Activated T-cell treated with anti-CD3 and anti-CD28 coated beads, Interleukin-2, amount 50 U/mL, for 1 hour (primary cell): ENCODE results near the gene ZNF337.
"Not testable (repeated sequence)": the region's sequence is repeated elsewhere in the genome, so short reads cannot be mapped to it uniquely, and the experiment has no call there.

Experiments
- DNase-seq: peaks from one replicate; pipeline ENCODE4 v3.0.0-alpha.2; 2020

The ZNF337 gene

DNA sequence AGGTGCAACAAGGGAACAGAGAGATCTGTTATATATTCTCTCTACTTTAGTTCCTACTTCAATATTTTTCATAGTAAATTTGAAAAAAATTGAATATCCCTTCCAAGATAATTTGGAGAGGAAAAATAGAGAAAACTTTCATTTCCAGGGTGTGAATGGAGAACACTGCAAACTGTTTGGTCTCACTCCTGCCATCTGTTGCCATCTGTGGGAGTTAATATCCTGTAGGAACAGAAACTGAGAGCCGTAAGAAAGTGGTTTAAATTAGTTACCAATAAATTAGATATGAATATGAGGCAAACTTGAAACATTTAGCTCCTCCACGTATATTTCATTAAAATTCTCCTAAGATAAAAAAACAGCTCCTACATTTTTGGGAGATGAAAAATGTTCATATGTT is 4.2 kb downstream of the ZNF337 start:
- DNase-seq: no peak

DNA sequence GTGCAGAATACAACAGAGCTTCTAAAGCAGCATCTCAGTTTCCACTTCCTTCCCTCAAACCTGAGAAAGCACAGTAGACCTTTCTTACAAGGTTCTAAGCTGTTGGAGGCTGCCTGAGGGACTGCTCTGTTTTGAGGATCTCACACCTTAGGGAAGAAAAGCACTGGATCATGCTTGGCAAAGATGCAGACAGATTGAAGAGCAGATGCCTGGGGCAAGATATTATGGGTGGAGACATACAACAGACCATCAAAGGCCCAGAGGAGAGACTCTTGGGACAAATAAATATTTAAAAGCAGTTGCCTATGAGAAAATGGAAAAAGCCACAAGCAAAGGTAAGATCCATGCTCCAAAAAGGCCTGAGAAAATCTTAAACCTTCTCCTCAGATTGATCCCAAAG is 6.2 kb downstream of the ZNF337 start:
- no peak for DNase-seq

DNA sequence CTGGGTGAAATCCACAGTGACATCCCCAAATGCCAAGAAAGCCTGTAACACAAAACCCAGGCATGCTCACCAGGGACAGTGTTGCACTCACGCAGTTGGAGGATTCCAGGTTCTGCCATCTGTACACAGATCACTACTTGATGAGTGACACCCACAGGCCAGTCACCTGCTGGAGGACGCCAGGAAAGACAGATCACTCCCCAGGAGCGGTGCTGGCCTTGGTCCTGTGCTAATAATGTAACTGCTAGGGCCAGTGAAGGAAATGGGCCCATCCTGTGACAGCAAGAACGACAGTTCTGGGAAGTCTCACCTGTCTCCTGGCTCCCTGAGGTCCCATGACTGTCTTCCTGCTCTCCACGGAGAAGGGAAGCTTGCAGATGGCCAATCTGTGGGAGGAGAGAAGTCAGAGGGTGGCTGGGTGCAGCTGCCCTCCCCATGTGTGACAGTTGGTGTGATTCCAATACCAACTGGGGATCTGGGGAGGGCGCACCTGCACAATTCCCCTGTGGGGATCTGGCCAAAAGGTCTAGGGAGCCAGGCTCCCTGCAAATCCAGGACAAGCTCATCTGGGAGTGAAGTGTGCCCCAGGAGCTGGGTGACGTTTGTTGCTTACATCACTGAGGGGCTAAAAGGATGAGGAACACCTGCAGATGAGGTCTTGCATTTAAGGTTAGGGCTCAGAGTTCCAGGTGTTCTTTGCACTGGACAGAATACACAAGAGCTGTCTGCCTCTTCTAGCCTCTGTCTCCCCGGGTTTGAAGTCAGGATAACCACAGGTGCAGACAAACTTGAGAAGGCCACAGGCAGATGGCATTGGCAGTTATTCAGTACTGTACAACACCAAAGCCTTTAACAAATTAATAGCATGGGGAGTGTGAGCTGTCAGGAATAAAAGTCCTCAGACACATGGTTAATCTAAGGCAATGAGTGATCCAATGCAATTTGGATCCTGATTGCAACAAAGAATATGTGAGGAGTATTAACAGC is 10.3 kb downstream of the ZNF337 start:
- no peak for DNase-seq

DNA sequence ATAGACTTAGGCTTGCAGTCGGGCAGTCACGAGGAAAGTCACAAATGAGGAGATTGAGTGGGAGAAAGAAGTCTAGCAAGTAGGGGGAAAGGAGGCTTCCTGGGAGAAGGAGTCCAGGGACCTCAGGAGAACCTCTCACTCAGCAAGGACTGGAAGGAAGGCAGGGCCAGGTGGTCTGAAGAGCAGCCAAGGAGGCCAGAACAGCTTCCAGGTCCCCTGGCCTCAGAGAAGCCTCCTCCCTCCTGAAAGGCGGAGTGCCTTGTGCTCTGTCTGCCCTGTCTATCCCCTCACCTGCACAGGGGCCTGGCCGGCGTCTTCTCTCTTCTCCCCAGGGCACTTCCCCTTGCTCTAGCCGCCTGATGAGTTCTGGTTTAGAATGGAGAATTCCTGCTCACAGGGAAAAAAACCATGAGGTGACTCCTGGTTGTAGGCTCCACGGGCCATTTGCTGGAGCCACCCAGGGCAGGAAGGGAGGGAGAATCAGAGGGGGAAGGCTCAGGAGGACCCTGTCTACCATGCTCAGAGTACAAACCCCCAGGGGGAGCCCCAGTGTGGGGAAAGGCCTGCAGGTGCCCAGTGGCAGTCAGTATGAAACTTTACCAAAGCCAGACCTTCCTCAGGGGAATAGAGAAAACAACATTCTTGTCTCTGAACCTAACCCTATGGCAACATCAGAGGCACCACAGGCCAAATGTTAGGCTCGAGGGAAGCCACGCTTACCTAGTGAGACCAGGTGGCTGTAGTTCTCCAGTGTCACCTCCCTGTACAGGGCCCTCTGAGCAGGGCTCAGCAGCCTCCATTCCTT is 11.2 kb downstream of the ZNF337 start:
- DNase-seq: no peak

DNA sequence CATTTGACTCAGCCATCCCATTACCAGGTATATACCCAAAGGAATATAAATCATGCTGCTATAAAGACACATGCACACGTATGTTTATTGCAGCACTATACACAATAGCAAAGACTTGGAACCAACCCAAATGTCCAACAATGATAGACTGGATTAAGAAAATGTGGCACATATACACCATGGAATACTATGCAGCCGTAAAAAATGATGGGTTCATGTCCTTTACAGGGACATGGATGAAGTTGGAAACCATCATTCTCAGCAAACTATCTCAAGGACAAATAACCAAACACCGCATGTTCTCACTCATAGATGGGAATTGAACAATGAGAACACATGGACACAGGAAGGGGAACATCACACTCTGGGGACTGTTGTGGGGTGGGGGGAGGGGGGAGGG is 12.8 kb downstream of the ZNF337 start:
- not testable (repeated sequence) for DNase-seq

DNA sequence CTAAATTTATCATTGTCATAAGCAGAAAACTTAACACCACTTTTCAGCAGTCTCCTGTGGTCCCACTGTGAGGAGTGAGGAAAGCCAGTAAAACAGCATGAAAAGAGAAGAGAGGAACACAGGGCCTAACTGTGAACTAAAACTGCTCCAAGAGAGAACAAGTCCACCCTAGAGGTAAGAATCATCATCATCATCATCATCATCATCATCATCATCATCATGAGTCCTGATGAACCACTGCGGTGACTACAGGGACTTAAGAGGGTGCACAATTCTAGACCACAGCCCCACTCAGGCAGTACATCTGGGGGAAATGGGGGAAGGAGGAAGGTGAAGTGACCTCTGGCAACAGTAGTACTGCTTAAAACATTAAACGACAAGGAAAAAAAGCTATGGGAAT is 13.6 kb downstream of the ZNF337 start:
- no peak for DNase-seq

DNA sequence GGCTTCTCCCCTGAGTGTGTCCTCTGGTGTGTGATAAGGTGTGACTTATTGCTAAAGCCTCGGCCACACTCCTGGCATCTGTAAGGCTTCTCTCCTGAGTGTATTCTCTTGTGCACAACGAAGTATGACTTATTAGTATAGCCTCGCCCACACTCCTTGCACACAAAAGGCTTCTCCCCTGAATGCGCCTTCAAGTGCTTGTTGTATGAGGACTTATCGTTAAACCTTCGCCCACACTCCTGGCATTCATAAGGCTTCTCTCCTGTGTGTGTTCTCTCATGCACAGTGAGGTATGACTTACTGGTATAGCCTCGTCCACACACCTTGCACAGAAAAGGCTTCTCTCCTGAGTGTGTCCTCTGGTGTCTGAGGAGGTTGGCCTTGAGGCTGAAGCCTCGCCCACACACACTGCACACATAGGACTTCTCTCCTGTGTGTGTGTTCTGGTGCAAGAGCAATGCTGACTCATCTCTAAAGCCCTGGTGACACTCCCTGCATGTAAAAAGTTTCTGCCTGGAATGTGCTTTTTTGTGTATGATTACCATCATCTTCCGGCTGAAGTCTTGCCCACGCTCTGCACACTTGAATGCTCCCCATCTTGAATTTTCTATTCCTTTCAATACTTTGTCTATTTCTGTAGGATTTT is 20.4 kb downstream of the ZNF337 start:
- no peak for DNase-seq

DNA sequence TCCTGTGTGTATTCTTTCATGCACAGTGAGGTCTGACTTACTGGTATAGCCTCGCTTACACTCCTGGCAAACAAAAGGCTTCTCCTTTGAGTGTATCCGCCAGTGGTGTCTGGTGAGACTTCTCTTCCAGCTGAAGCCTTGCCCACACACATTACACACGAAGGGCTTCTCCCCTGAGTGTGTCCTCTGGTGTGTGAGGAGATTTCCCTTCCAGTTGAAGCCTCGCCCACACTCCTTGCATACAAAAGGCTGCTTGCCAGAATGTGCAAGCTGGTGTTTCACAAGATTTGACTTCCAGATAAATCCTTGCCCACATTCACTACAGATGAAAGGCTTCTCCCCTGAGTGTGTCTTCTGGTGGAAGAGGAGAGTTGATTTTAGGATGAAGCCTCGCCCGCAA is 21.5 kb downstream of the ZNF337 start:
- no peak for DNase-seq

DNA sequence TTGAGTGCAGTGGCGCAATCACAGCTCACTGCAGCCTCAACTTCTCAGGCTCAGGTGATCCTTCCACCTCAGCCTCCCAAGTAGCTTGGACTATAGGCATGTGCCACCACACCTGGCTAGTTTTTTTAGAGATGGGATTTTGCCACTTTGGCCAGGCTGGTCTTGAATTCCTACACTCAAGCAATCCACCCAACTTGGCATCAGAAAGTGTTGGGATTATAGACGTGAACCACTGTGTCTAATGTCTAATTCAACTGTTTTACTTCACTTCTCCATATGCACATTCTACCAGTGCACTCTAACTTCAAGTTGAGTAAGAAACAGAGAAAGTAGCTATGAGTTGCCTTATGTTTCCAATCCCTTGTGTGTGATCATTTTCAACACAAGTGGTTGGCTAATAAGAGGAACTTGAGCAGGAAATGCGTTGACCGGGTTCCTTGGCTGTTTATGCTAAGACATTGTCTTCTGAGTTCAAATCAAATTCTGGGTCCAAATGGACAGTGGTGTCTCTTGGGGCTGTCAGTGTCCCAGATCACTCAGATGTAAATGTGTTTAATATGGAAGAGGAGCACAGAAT is 23.9 kb downstream of the ZNF337 start:
- no peak for DNase-seq

DNA sequence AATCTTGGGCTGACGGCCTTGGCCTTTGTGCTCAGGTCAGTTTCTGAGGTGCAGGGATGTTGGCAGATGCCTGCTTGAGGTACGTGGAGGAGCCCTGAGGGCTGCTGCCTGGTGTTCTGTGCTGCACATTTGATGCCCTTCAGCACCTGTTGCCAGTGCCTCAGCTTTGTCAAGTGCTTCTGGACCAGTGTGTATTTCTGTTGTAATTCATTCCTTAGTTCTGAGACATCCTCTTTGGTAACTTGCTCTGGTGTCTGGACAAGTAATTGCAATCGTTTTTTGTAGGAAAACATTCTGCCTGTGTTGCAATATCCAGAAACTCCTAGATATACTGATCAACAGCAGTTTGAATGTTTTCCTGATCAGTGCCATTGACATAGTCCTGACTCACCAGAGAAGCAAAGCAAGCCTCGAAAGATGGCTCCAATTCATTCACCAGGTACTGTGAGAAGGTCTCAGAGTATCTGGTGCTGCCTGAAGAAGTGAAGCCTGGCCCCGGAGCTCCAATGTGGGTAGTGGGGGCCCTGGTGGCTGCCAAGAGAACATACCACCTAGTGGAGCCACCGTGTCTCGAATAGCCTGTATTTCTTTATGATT is 26.7 kb downstream of the ZNF337 start:
- no peak for DNase-seq

DNA sequence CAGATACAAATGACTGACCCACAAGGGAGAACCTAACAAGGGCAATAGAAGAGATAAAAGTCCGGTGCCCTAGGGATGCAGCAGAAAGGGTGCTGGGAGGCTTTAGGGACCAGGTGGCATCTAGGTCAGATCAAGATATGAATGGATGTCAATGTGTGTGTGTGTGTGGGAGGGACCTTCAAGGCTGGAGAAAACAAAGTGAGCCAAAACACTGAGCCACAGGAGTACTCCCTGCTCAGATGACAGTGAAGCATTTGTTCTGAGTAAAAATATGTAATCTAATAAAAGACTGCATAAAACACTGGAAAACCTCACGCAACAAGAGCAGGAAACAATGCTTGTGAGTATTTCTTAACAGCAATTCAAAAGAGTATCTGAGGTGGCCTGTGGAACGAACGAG is 28.2 kb downstream of the ZNF337 start:
- DNase-seq: no peak

DNA sequence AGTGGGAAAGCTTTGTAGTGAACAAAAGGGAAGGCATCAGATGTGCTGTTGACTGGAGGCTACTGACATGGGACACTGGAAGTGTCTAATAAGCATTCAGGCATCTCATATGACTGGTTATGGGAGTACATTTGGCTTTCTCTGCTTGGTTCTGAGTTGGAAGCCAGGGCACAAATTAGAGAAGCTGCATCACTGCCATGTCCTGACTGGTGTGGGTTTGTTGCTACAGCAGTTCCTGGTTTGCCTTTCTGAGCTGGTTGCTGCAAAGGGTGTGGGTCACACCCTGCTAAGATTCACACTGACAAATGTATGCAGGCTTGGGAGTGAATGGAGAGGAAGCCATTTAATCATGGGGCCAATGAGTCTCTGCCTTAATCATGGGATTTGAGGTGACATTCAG is 36.7 kb downstream of the ZNF337 start:
- no peak for DNase-seq

DNA sequence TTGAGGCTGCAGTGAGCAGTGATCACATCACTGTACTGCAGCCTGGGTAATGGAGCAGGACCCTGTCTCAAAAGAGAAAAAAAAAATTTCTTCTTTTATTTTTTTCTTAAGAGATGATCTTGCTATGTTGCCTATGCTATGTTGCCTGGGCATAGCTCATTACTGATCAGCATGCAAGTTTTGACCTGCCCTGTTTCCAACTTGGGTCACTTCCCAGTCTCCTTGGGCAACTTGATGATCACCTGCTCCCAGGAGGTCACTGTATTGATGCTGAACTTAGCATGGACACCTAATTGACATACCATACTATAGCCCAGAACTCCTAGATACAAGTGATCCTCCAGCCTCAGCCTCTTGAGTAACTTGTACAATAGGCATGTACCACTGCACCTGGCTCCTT is 42.2 kb downstream of the ZNF337 start:
- DNase-seq: no peak

DNA sequence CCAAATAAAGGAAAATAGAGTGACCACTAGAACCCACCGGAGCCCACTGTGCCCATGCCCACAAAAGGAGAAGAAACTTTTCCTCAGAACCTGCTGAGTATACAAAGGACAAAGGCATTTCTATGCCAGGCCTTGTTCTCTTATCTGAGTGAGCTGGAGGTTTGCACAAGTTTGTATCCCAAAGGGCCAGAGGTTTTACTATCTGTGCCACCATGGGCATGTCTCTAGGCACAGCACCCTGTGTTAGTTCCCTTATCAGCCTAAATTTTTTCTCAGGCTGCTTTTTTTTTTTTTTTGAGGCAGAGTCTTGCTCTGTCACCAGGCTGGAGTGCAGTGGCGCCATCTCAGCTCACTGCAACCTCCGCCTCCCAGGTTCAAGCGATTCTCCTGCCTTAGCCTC is 43.8 kb downstream of the ZNF337 start:
- not testable (repeated sequence) for DNase-seq

DNA sequence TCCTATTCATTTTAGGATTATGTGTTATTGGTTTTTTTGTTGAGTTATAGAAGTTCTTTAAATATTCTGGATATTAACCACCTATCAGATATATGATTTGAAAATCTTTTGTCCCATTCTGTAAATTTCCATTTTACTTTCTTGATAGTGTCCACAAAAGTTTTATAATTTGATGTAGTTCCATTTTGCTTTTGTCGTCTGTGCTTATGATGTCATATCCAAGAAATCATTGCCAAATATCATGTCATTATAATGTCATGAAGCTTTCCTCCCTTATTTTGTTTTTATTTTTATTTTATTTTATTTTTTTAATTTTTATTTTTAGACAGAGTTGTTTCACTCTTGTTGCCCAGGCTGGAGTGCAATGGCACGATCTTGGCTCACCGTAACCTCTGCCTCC is 51.8 kb downstream of the ZNF337 start:
- no peak for DNase-seq

DNA sequence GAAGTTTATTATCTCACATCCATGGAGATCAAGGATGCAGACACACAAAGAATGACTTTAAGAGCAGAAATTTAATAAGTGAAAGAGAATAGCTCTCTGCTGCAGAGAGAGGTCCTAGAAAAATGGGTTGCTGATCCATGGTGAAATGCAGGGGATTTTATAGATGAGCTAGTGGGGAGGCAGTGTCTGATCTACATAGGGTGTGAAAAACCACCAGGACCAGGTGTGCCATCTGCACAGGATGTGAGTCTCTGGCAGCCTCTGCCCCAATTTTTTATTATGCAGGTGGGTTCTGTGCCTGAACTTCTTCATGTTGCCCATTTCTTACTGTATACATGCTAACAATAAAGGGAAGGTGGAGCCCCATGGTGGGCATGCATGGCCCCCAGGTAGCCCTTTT is 52.9 kb downstream of the ZNF337 start:
- DNase-seq: no peak

DNA sequence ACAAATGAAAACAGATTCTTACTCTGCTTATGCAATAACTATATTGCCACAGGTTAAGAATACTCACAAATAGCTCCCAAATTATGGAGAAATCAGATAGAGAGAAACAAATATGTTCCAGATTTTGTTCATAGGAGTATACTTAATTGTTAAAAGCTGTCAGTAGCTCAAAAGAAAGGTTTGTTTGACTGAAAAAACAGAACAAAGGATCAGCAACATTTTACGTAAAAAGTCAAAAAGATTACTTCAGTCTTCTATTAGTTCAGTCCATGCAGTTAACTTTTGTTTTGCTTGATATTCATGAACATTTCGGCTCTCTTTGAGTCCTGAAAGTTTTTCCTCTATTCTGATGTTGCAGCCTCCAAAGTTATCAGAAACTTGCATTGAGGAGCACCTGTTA is 59.4 kb downstream of the ZNF337 start:
- DNase-seq: no peak

DNA sequence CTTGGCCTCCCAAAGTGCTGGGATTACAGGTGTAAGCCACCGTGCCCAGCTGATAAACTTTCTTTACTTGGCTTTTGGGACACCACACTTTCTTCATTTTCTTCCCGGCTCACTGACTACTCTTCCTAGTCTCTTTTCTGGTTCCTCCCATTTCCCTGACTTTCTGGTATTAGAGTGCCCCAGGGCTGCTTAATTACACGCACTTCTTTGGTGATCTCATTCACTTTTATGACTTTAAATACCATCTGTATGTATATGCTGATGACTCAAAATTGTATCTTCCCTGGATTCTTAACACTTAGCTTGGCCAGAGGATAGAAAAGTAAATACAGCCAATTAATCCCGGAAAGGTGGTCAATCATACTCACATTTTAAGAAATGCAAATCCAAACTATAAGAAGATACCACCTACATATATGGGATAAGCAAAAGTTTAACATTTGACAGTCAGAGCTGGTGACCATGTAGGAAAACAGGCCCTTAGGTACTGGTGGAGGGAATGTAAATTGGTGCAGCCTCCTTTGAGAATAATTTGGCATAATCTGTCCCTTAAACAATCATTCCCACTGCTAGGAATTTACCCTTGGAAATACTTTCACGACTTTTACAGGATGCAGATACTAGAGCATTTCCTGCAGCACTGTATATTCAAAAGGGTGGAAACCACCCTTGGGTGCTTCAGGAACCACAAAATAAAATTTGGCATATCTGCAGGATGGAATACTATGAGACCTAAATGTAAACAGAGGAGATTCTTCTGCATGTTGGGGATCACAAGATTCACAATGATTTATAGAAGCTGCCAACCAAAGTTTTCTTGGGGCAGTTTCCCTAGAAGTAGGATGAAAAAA is 63.5 kb downstream of the ZNF337 start:
- no peak for DNase-seq

DNA sequence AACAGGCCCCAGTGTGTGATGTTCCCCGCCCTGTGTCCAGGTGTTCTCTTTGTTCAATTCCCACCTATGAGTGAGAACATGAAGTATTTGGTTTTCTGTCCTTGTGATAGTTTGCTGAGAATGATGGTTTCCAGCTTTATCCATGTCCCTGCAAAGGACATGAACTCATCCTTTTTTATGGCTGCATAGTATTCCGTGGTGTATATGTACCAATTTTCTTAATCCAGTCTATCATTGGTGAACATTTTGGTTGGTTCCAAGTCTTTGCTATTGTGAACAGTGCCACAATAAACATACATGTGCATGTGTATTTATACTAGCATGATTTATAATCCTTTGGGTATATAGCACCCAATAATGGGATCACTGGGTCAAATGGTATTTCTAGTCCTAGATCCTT is 66.0 kb downstream of the ZNF337 start:
- DNase-seq: not testable (repeated sequence)

DNA sequence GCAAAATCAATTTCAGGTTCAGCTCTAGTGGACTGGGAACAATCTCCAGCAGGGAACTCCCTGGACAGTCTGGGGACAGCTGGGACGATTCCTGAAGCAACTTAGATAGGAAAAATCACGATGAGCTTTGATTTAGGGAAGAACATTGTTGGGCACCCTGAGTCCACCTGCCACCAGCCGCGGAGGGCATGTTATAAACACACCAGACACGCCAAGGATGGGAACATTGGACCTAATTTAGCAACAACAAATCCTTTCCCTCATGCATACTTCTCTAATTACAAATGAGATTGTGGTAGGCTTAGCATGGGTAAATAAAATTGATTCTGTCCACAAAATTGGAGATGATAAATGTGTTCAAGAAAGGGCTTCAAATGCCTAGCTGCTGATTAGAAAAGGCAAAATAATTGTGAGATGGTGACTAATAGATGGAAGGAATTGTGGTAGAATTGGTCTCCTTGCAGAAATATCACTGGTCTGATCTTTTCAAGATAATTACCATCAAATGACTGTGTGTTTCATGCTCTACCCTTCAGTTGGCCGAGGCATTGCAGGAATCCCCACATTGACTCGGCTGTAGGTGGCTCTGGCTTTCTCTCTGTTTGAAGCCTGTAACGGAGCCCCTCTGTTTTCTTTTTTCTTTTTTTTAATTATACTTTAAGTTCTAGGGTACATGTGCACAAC is 66.7 kb downstream of the ZNF337 start:
- DNase-seq: no peak

DNA sequence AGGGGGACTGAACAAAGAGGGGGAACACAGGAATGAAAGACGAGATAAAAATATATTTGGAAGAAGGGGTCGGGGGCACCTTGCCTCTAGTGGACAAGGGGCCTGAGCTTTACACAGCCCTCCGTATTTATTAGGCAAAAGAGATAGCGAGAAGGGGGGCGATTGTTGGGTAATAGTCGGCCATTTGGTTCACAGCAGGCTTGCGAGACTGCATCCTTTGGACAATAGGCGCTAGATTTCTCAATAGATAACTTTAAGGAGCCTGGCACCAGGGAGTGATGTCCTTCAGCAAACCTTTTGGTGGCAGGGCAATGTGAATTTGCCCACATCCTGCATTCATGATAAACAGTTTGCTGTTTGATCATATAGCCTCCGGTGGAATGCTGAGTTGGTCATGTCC is 69.9 kb downstream of the ZNF337 start:
- no peak for DNase-seq
